ENCODE data around the gene PEX10.

Gene PEX10

DNA sequence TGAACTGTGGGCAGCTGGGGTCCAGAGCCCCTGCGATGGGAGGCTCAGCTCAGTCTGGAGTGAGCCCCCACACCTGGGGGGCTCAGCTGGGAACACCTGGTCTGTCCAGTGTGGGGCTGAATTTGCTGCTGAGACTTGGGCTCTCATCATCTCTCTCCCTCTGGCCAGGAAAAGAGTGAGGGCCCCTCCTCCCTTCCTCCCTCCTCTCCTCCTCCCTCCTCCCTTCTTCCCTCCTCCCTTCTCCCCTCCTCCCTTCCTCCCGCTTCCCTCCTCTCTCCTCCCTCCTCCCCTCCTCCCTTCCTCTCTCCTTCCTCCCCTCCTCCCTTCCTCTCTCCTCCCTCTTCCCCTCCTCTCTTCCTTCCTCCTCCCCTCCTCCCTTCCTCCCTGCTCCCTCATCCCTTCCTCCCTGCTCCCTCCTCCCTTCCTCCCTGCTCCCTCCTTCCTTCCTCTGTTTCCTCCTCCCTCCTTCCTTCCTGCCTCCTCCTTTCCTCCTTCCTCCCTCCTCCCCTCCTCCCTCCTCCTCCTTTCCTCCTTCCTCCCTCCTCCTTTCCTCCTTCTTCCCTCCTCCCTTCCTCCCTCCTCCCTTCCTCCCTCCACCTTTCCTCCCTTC, 23.5 kb upstream of the PEX10 start:
- no peaks in the 10 kb centered on the region for H3K4me1 Mint-ChIP-seq (ENCODE audit: low read depth)
- no peaks in the 10 kb centered on the region for H3K9me3 Mint-ChIP-seq
- H3K27ac Mint-ChIP-seq, result no peak overlapping the region
- no peak overlapping the region for H3K4me3 Mint-ChIP-seq
- H3K36me3 Mint-ChIP-seq (ENCODE audit: low read depth), result no peaks in the 10 kb centered on the region
- no peaks in the 10 kb centered on the region for H3K27me3 Mint-ChIP-seq (ENCODE audit: low read depth)

DNA sequence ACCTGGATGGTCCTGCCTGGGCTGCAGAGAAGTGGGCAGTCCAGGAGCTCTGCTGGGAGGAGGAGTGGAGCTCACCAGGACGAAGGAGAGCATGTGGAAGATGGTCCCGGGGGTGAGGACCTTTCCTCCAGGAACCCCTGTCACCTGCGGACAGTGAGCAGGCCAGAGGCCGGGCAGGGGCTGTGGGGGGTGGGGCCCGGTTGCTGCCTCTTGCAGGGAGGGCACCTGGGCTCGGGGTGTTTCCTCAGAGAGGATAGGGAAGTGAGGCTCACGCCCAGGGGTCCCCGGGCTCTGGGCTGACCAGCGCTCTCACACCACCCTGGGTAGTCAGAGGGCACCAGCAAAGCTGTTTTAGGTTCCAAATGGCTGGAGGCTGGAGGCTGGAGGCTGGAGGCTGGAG, 22.7 kb upstream of the PEX10 start:
- no peaks in the 10 kb centered on the region for H3K4me1 Mint-ChIP-seq (ENCODE audit: low read depth)
- H3K36me3 Mint-ChIP-seq (ENCODE audit: low read depth), result no peaks in the 10 kb centered on the region
- no peaks in the 10 kb centered on the region for H3K9me3 Mint-ChIP-seq
- no peaks in the 10 kb centered on the region for H3K27me3 Mint-ChIP-seq (ENCODE audit: low read depth)
- H3K4me3 Mint-ChIP-seq, result no peak overlapping the region
- H3K27ac Mint-ChIP-seq, result no peak overlapping the region

DNA sequence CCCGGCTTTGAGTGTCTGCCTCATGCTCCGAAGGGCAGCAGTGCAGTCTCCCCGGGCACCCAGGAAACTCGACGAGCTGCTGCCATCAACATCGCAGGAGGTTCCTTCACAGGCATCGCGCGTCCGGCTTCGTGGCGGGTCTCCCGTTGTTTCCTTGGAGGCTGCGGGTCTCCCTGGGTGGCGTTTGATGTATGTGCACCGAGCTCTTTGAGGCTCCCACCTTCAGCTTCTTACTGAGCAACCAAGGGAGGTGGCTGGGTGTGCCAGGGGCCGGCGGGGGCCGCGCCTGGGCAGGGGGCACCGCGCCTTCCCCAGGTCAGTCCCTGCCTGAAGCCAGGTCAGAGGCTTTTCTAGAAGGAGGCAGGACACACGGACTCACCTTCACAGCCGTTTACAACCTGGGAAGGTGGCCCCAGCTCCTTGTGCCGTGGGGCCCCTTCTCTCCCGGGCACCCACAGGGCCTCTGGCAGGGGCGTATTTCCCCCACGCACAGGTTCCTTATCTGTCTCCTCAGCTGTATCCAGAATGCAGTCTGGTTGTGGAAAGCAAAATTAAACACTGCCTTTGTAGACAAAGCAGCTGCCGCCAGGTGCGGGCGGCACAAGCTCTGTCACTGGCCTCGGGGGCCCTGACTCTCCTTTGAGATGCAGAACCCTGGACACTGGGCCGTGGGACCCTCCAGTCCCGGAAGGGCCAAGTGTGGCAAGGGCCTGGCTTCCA, 21.7 kb upstream of the PEX10 start:
- H3K4me1 Mint-ChIP-seq (ENCODE audit: low read depth), result no peaks in the 10 kb centered on the region
- peaks cover 5% of the 10 kb centered on the region for H3K9me3 Mint-ChIP-seq
- no peaks in the 10 kb centered on the region for H3K27me3 Mint-ChIP-seq (ENCODE audit: low read depth)
- H3K36me3 Mint-ChIP-seq (ENCODE audit: low read depth), result peaks cover 2% of the 10 kb centered on the region
- no peak overlapping the region for H3K27ac Mint-ChIP-seq
- no peak overlapping the region for H3K4me3 Mint-ChIP-seq

DNA sequence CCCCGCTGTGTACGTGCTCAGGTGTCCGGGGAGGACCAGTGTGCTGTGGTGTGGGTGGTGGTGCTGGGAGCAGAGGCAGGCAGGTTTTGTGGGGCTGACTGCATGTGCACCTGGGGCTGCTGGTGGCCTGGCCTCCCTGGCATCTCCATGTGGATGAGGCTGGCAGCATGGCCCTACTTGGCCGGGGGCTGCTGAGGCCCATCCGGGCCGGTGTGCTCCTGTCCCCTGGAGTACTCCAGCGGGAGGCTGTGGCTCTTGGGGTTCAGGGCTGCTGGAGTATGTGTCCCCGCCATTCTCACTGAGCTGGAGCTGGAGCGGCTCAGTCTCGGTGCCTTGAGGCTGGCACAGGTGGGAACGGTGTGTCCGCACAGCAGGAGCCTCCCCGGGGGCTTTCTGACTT, 20.8 kb upstream of the PEX10 start:
- no peak overlapping the region for H3K4me3 Mint-ChIP-seq
- H3K4me1 Mint-ChIP-seq (ENCODE audit: low read depth), result no peaks in the 10 kb centered on the region
- H3K27me3 Mint-ChIP-seq (ENCODE audit: low read depth), result no peaks in the 10 kb centered on the region
- H3K36me3 Mint-ChIP-seq (ENCODE audit: low read depth), result peaks cover 2% of the 10 kb centered on the region
- H3K27ac Mint-ChIP-seq, result no peak overlapping the region
- H3K9me3 Mint-ChIP-seq, result peaks cover 5% of the 10 kb centered on the region

DNA sequence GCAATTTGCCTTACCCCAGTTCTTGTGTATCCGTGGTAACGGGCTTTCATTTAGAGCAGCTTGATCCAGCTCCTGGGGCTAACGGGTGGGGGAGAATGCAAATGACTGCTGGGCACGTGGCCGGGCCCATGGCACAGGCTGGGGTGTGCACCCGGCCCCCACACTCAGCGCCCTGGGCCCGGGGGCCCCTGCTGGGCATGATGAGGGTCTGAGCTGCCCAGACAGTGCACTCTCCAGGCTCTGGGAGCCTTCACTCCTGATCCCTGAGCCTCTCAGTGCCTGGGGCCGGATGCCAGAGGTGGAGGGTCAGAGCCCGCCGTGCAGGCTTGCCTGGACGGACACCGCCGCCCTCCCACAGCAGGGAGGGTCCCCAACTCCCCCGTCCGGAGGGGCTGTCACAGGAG, 20.1 kb upstream of the PEX10 start:
- H3K27me3 Mint-ChIP-seq (ENCODE audit: low read depth), result no peaks in the 10 kb centered on the region
- no peaks in the 10 kb centered on the region for H3K4me1 Mint-ChIP-seq (ENCODE audit: low read depth)
- no peak overlapping the region for H3K27ac Mint-ChIP-seq
- H3K4me3 Mint-ChIP-seq, result no peak overlapping the region
- H3K36me3 Mint-ChIP-seq (ENCODE audit: low read depth), result peaks cover 2% of the 10 kb centered on the region
- peaks cover 5% of the 10 kb centered on the region for H3K9me3 Mint-ChIP-seq

DNA sequence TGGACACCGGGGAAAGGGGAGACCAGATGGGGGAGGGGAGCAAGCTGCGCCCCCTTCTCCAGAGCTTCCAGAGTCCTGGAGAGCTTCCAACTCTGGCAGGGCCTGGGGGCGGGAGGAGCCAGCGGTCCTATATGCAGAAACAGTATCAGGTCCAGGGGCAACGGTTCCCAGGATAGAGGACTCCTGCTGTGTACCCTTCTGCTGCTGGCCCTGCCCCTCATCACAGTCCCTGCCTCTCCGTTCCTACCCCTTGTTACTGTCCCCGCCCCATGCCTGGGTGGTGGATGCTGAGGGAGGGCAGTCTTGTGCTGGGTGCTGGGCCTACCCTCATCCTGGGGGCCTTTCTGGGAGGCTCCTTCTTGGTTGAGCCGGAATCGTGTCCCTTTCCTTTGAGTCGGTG, 19.2 kb upstream of the PEX10 start:
- no peak overlapping the region for H3K4me3 Mint-ChIP-seq
- H3K4me1 Mint-ChIP-seq (ENCODE audit: low read depth), result no peaks in the 10 kb centered on the region
- H3K36me3 Mint-ChIP-seq (ENCODE audit: low read depth), result peaks cover 2% of the 10 kb centered on the region
- no peaks in the 10 kb centered on the region for H3K27me3 Mint-ChIP-seq (ENCODE audit: low read depth)
- peaks cover 5% of the 10 kb centered on the region for H3K9me3 Mint-ChIP-seq
- H3K27ac Mint-ChIP-seq, result no peak overlapping the region

DNA sequence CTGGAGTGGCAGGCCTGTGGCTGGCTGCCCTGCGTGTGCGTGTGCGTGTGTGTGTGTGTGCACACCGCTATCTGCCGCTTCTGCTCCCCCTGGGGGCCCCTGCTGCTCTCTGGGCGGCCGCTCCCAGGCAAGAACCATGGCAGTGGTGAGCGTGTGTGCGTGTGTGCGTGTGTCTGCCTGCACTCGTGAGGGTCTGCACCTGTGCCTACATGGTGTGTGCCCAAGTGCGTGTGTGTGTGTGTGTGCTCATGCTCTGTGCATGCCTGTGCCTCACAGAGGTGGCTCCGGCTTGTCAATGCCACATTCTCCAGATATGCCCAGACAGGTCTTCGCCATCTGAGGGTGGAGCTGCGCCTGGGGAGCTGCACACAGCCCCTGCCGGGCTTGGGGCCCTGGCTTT, 18.7 kb upstream of the PEX10 start:
- H3K36me3 Mint-ChIP-seq (ENCODE audit: low read depth), result peaks cover 2% of the 10 kb centered on the region
- H3K27ac Mint-ChIP-seq, result no peak overlapping the region
- H3K4me1 Mint-ChIP-seq (ENCODE audit: low read depth), result no peaks in the 10 kb centered on the region
- no peaks in the 10 kb centered on the region for H3K27me3 Mint-ChIP-seq (ENCODE audit: low read depth)
- H3K9me3 Mint-ChIP-seq, result peaks cover 5% of the 10 kb centered on the region
- no peak overlapping the region for H3K4me3 Mint-ChIP-seq

DNA sequence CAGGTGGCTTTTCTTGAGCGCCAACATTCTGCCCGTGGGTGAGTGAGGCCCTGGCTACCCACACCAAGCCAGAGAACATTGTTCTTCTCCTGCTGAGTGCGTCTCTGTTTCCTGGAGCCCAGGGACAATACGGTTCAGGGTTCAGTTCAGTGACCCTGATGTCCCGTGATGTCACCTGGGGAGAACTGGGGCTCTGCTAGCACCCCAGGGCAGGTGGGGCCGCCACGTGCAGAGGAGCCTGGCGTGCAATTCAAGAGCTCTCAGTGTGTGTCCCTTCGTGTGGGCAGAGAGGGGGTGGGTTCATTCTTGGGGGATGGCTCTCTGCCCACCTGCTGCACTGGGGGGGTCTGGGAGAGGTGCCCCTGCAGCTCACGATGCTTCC, 18.2 kb upstream of the PEX10 start:
- H3K4me3 Mint-ChIP-seq, result no peak overlapping the region
- H3K9me3 Mint-ChIP-seq, result peaks cover 5% of the 10 kb centered on the region
- H3K4me1 Mint-ChIP-seq (ENCODE audit: low read depth), result no peaks in the 10 kb centered on the region
- H3K27me3 Mint-ChIP-seq (ENCODE audit: low read depth), result no peaks in the 10 kb centered on the region
- peaks cover 2% of the 10 kb centered on the region for H3K36me3 Mint-ChIP-seq (ENCODE audit: low read depth)
- H3K27ac Mint-ChIP-seq, result no peak overlapping the region

DNA sequence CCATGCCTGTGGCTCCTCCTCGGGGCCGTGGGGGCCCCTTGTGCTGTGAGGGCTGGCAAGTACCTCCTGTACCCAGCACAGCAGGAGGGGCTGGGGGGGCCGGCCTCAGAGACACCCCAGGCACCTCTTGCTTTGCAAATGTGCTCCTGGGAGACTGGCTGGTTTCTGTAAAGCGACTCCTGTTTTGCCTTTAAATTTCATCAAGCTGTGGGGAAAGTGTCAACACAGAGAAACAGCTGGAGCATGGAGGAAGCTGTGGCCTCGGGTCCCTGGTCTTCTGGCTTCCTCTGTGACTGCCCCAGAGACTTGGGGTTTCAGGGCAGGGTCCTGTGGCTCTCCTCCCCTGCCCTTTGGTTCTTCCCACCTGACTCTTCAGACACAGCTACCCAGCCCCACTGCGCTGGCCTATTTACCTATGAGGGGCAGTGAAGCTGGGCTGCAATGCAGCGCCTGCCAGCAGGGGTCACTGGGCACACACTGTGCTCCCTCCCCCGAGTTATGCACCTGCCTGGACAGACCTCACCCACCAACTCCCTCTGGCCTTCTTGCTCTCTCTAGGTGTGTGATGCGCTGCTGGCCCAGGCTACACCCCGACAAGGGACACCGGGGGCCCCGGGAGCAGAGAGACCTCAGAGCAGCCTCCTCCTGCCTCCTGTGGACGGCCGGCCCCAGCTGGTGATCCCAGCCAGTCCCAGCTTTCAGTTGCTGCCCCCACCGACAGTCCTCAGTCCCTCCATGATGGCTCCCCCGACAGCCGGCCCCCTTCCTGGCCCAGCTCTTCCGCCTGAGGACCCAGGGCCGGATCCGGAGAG, 17.6 kb upstream of the PEX10 start:
- Mint-ChIP-seq H3K27ac (no peak overlapping the region), H3K4me1 (ENCODE audit: low read depth) (no peaks in the 10 kb centered on the region), H3K36me3 (ENCODE audit: low read depth) (peaks cover 2% of the 10 kb centered on the region), H3K4me3 (no peak overlapping the region), H3K9me3 (peaks cover 5% of the 10 kb centered on the region), H3K27me3 (ENCODE audit: low read depth) (no peaks in the 10 kb centered on the region)

DNA sequence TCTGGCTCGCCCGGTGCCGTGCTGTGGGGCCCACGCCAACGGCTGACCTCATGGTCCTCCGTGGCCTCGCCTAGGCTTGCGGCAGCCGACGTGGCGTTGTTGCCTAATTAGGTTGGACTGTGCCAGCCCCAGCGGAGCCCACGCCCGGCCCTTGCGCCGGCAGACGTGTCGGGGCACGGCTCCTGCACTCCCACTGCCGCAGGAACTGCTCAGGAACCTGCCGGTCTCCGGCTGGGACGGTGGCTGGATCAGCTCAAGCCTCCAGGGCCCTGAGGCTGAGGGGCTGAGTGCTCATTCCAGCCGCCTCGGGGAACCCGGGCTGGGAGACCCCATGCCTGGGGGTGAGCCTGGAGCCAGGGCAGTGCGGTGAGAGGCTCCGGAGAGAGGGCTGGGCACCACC, 16.1 kb upstream of the PEX10 start:
- H3K36me3 Mint-ChIP-seq (ENCODE audit: low read depth), result peaks cover 2% of the 10 kb centered on the region
- H3K27ac Mint-ChIP-seq, result no peak overlapping the region
- H3K9me3 Mint-ChIP-seq, result peaks cover 5% of the 10 kb centered on the region
- no peaks in the 10 kb centered on the region for H3K4me1 Mint-ChIP-seq (ENCODE audit: low read depth)
- H3K4me3 Mint-ChIP-seq, result no peak overlapping the region
- H3K27me3 Mint-ChIP-seq (ENCODE audit: low read depth), result no peaks in the 10 kb centered on the region

DNA sequence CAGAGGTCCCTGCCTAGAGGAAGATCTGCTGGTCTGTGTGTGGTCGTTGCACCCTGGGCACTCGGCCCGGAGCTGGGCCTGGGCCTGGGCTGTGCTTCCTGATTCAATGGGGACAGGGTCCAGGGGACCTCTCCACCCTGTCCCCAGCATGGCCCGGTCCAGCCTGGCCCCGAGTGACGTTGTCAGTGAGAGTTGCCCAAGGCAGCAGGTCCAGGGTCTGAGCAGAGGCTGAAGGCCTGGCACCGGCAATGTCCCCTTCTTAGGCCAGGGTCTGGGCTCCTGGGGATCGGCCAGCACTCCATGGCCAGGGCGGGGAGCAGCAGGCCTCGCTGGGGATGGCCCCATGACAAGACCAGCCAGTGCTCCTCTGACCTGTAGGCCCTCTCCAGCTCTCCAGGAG, 15.6 kb upstream of the PEX10 start:
- H3K27ac Mint-ChIP-seq, result no peak overlapping the region
- H3K36me3 Mint-ChIP-seq (ENCODE audit: low read depth), result peaks cover 2% of the 10 kb centered on the region
- peaks cover 7% of the 10 kb centered on the region for H3K9me3 Mint-ChIP-seq
- no peaks in the 10 kb centered on the region for H3K4me1 Mint-ChIP-seq (ENCODE audit: low read depth)
- no peaks in the 10 kb centered on the region for H3K27me3 Mint-ChIP-seq (ENCODE audit: low read depth)
- H3K4me3 Mint-ChIP-seq, result no peak overlapping the region

DNA sequence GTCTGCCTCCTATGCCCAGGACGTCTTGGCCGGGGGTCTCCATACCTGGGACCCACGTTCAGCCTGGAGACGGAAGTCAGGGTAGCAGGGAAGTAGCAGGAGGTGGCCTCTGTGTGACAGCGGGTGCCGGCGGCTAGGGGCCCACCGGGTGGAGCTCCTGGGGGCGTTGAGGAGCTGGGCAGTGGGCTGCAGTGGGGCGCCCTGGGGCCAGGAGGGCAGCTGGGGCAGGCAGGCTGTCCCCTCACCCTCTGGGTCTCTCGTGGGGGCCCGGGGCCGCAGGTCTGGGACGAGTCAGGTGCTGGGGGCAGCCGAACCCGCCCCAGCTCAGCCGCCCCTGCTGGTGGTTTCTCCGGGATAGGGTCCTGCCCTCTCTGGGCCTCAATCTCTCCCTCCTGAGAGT, 14.7 kb upstream of the PEX10 start:
- Mint-ChIP-seq H3K9me3 (peaks cover 10% of the 10 kb centered on the region), H3K27ac (no peak overlapping the region), H3K4me1 (ENCODE audit: low read depth) (no peaks in the 10 kb centered on the region), H3K27me3 (ENCODE audit: low read depth) (no peaks in the 10 kb centered on the region), H3K36me3 (ENCODE audit: low read depth) (peaks cover 2% of the 10 kb centered on the region), H3K4me3 (no peak overlapping the region)

DNA sequence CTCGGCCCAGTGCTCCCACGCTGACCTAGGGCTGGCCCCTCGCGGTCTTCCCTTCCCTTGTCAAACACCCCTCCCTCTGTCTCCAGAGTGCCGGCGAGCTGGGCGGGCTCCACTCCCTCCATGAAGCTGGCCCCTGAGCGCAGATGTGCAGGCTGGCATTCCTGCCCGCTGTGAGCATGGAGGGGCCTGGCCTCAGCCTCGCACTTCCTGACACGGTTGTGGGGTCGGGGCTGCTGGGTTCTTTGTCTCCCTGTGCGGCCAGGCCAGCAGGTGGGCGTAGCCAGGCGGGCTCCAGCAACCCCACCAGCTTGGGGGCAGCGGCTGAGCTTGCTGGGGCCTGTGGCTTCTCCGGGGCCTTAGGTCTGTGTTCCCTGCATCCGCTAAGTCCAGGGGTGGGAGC, 14.2 kb upstream of the PEX10 start:
- H3K4me1 Mint-ChIP-seq (ENCODE audit: low read depth), result no peaks in the 10 kb centered on the region
- H3K27me3 Mint-ChIP-seq (ENCODE audit: low read depth), result no peaks in the 10 kb centered on the region
- no peak overlapping the region for H3K4me3 Mint-ChIP-seq
- no peak overlapping the region for H3K27ac Mint-ChIP-seq
- peaks cover 10% of the 10 kb centered on the region for H3K9me3 Mint-ChIP-seq
- peaks cover 2% of the 10 kb centered on the region for H3K36me3 Mint-ChIP-seq (ENCODE audit: low read depth)

DNA sequence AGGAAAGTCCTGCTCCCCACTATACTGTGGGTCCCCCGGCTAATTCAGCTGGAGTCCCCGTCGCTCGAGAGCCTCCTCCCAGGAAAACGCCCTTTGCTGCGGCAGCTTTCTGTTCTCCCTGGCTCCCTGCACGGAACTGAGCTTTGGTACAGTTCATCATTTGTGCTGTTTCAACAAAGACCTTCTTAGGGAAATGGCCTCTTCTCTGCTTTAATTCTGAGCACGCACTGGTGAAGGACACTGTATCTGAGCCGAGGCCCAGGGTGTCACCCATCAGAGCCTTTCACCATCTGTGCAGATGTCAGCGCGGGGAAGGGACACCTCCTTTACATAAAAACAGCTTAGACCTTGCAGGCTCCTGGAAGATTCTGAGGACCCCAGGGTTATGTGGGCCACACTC, 13.5 kb upstream of the PEX10 start:
- no peaks in the 10 kb centered on the region for H3K4me1 Mint-ChIP-seq (ENCODE audit: low read depth)
- no peak overlapping the region for H3K27ac Mint-ChIP-seq
- H3K9me3 Mint-ChIP-seq, result peaks cover 10% of the 10 kb centered on the region
- H3K4me3 Mint-ChIP-seq, result no peak overlapping the region
- H3K27me3 Mint-ChIP-seq (ENCODE audit: low read depth), result no peaks in the 10 kb centered on the region
- peaks cover 2% of the 10 kb centered on the region for H3K36me3 Mint-ChIP-seq (ENCODE audit: low read depth)

DNA sequence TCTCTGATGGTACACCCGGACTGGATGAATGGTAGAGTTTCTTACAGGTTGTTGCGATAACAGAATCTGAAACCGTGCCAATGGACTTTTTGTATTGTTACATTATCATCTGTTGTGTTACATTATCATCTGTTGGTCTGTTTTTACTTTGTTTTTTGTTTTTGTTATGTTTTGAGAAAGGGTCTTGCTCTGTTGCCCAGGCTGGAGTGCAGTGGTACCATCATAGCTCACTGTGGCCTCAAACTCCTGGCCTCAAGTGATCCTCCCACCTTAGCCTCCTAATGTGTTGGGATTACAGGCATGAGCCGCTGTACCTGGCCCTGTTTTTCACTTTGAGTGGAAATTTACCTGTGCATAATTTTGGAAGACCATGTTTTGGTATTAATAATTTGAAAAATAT, 10.2 kb upstream of the PEX10 start:
- H3K9me3 Mint-ChIP-seq, result peaks cover 5% of the 10 kb centered on the region
- no peaks in the 10 kb centered on the region for H3K36me3 Mint-ChIP-seq (ENCODE audit: low read depth)
- no peaks in the 10 kb centered on the region for H3K4me1 Mint-ChIP-seq (ENCODE audit: low read depth)
- no peak overlapping the region for H3K27ac Mint-ChIP-seq
- H3K4me3 Mint-ChIP-seq, result no peak overlapping the region
- no peaks in the 10 kb centered on the region for H3K27me3 Mint-ChIP-seq (ENCODE audit: low read depth)

All from T-helper 1 cell treated with Interleukin-12 subunit alpha and Interleukin-12 subunit beta and Interleukin-4 antibody, amounts not matched to agents 30 μg/mL and 1 μg/mL, for 36 hours (primary cell).